Pancreas (tissue), 10 donors: Measurements from ENCODE around the gene CHURC1. TPM values are rescaled to one million over a fixed set of nuclear protein-coding genes. Genes with fewer than 3 reads are reported as not detected.
"Not testable (repeated sequence)": the region's sequence is repeated elsewhere in the genome, so short reads cannot be mapped to it uniquely, and the experiment has no call there.

Experiments used
- ATAC-seq, 4 donors: fragments of 200-7000 bp; cut with Tn5 transposase; one replicate each; pipeline versions ENCODE4 v1.8.0 to v1.9.1; 2020; ENCODE audit warnings: mild to moderate bottlenecking in 4 of 4, moderate library complexity in 4 of 4
- DNase-seq, 6 donors: peaks; one replicate each; pipeline ENCODE4 v3.0.0-alpha.2; 2020
- FAIRE-seq: peaks from 2 replicates; lab custom pipeline; 2012; peaks lifted over from hg19 to GRCh38; lab: Jason Lieb, UNC
- H3K27ac ChIP-seq, 4 donors: fragments of 200-600 bp; sonication (generic); 1 replicate in 3 of 4; 2 replicates in 1 of 4; pipeline versions ENCODE4 v1.5.0 to v1.8.0; 2020
- H3K27me3 ChIP-seq, 4 donors: fragments of 200-600 bp; one replicate each; pipeline ENCODE4 v1.8.0; 2021
- H3K36me3 ChIP-seq, 3 donors: fragments of 200-600 bp; sonication (generic) in 1 of 3; one replicate each; pipeline versions ENCODE4 v1.5.0 to v1.8.0; 2020 to 2021
- H3K4me1 ChIP-seq, 3 donors: fragments of 200-600 bp; one replicate each; pipeline ENCODE4 v1.8.0; 2021
- H3K4me3 ChIP-seq, 4 donors: fragments of 200-600 bp; sonication (generic) in 2 of 4; one replicate each; pipeline versions ENCODE4 v1.5.0 to v1.8.0; 2020 to 2021
- H3K9me3 ChIP-seq, 4 donors: fragments of 200-600 bp; one replicate each; pipeline ENCODE4 v1.8.0; 2021
- CTCF ChIP-seq, 4 donors: fragments of 200-600 bp; sonication (generic) in 3 of 4; IDR thresholded peaks; one replicate each; pipeline versions ENCODE4 v1.5.0 to v1.8.0; 2021; ENCODE audit warnings: antibody characterized with exemption in 4 of 4
- WGBS, 2 donors: extraction: QIAGEN DNeasy Blood & Tissue Kit; methylation state at CpG; one replicate each; pipeline ENCODE4 v1.1.7; 2013; 5-methylcytosine and 5-hydroxymethylcytosine counted together
- intact Hi-C, 3 donors: fragments of 100-400 bp; cut with DNase I; formaldehyde crosslinking; loops; one replicate each; pipeline versions ENCODE4 v1.11.1 to v1.14.2; 2022
- polyA plus RNA-seq, 2 donors: library from polyadenylated mRNA; stranded (reverse); fragments of 200-250 nt; gene quantifications; one replicate each; pipeline ENCODE4 v1.2.3, GENCODE V29; 2013
- total RNA-seq, 6 donors: library from RNA; stranded (reverse); fragmentation: NEBNext Ultra II Directional in 4 of 6; extraction: Animal tissue kit (Norgen Biotek cat#: 25700) in 4 of 6; gene quantifications; one replicate each; pipeline versions ENCODE4 v1.2.1 to v1.2.4, GENCODE V29; 2021 to 2023
- donor health status: healthy with polysubstance abuse.
- donor health status: DM: no; HTN: no; CAD: no; lungs with moderate emphysema.
- donor health status: DM: no; HTN: no; CAD: no.
- donor health status: control.
- donor health status: control.
- donor health status: Bipolar disorder and iron deficiency.
- donor health status: DM: yes; HTN: yes; CAD: no.
- donor health status: DM: no; HTN: no; CAD: no.
- donor health status: DM: no; HTN: no; CAD: no.
- donor health status: DM: yes; HTN: yes; CAD: no.

CHURC1 gene
- total and polyA plus RNA-seq, 8 donors: 13.0 to 33.2 (median 28.2) TPM

GRCh38 chr14:64906022-64906421 is 8.2 kb upstream of the CHURC1 start:
- Histone ChIP-seq H3K9me3 (no peaks in the 10 kb centered on the region), H3K27me3 (no peaks in the 10 kb centered on the region), H3K36me3 (no peaks in the 10 kb centered on the region), H3K4me1 (no peaks in the 10 kb centered on the region), H3K27ac (no peak overlapping the region), H3K4me3 (no peak overlapping the region)
- no peak for ATAC-seq
- intact Hi-C loops: no loop called here
- TF ChIP-seq CTCF (IDR thresholded peaks at IDR 0.05): no peak
- FAIRE-seq: no peak
- no peak for DNase-seq
- WGBS, 2 donors: 70 to 73% methylated on average over 6 of the region's 6 CpGs

GRCh38 chr14:64910847-64911495 is 3.3 kb upstream of the CHURC1 start:
- Histone ChIP-seq H3K27me3 (no peaks in the 10 kb centered on the region), H3K4me3 (no peak overlapping the region), H3K36me3 (no peaks in the 10 kb centered on the region), H3K9me3 (no peaks in the 10 kb centered on the region), H3K27ac (no peak overlapping the region), H3K4me1 (peaks cover under 1 to 14% (median 14%) of the 10 kb centered on the region in 3 donors)
- FAIRE-seq: no peak
- intact Hi-C loops: no loop called here
- TF ChIP-seq CTCF (IDR thresholded peaks at IDR 0.05): peak in 2 of 4 donors; percentile 23 to 30
- no peak for DNase-seq
- 19 to 23% methylated on average over 3 of the region's 3 CpGs for WGBS, 2 donors
- no peak for ATAC-seq

- no peak for DNase-seq
- intact Hi-C loops: no loop called here
- peaks cover 4 to 17% (median 14%) of the 10 kb centered on the region in 3 donors for H3K4me1 ChIP-seq
- 0% methylated on average over 1 of the region's 1 CpG for WGBS, 2 donors
- no peak for FAIRE-seq
- no peaks in the 10 kb centered on the region for H3K9me3 ChIP-seq
- TF ChIP-seq CTCF (IDR thresholded peaks at IDR 0.05): no peak
- H3K27ac ChIP-seq: no peak overlapping the region
- no peak for ATAC-seq
- no peaks in the 10 kb centered on the region for H3K36me3 ChIP-seq
- no peaks in the 10 kb centered on the region for H3K27me3 ChIP-seq
- H3K4me3 ChIP-seq: no peak overlapping the region
These were observed 2.0 kb upstream of the CHURC1 start for GRCh38 chr14:64912261-64912660.

GRCh38 chr14:64913477-64913876 is 778 bp upstream of the CHURC1 start:
- ATAC-seq: peak in 2 of 4 donors; percentile 4 to 5
- not testable (repeated sequence) for FAIRE-seq

GRCh38 chr14:64915029-64915424 is 772 bp downstream of the CHURC1 start:
- FAIRE-seq: no peak
- intact Hi-C loops: no loop called here
- peaks cover 4 to 21% (median 14%) of the 10 kb centered on the region in 3 donors for H3K4me1 ChIP-seq
- no peak for TF ChIP-seq CTCF (IDR thresholded peaks at IDR 0.05)
- WGBS, 2 donors: 14 to 18% methylated on average over 4 of the region's 4 CpGs
- peak overlapping the region; percentile 51 to 99 (median 92) for H3K4me3 ChIP-seq
- peak overlapping the region in 2 of 4 donors; percentile 82 to 94 for H3K27ac ChIP-seq
- no peaks in the 10 kb centered on the region for H3K27me3 ChIP-seq
- no peaks in the 10 kb centered on the region for H3K9me3 ChIP-seq
- H3K36me3 ChIP-seq: no peaks in the 10 kb centered on the region
- no peak for ATAC-seq
- DNase-seq: no peak

More at GRCh38 chr14:64913477-64913876, 778 bp upstream of the CHURC1 start:
- H3K27me3 ChIP-seq, H3K9me3 ChIP-seq, intact Hi-C loops, H3K36me3 ChIP-seq, DNase-seq: not testable (repeated sequence)
- H3K4me3 ChIP-seq: peak overlapping the region in 2 of 4 donors; percentile 96 to 99
- peak overlapping the region in 3 of 4 donors; percentile 82 to 94 (median 88) for H3K27ac ChIP-seq
- WGBS, 2 donors: 7 to 57% methylated on average over 1 to 5 of the region's 5 CpGs
- peaks cover 4 to 18% (median 14%) of the 10 kb centered on the region in 3 donors for H3K4me1 ChIP-seq
